Measurements from ENCODE around the gene FGGY. TPM values are rescaled to one million over a fixed set of nuclear protein-coding genes. Genes with fewer than 3 reads are reported as not detected.

Gene FGGY
- total RNA-seq, 2 donors from 2014 or later = 14.1 to 14.8 TPM

- Mint-ChIP-seq H3K27me3 (ENCODE audit: insufficient read depth) (no peaks in the 10 kb centered on the region), H3K9me3 (no peaks in the 10 kb centered on the region), H3K4me1 (peaks cover 3% of the 10 kb centered on the region), H3K36me3 (ENCODE audit: low read depth) (no peaks in the 10 kb centered on the region), H3K27ac (no peak overlapping the region), H3K4me3 (no peak overlapping the region)
- no peak for DNase-seq
- Histone ChIP-seq H3K4me3 (ENCODE audit: low read length) (no peak overlapping the region), H3K27ac (ENCODE audit: low read depth, low read length) (peak overlapping the region; percentile 92), H3K4me1 (ENCODE audit: control insufficient read depth, insufficient read depth, low read length) (no peaks in the 10 kb centered on the region), H3K36me3 (ENCODE audit: control insufficient read depth, insufficient read depth, low read length) (no peaks in the 10 kb centered on the region), H3K9me3 (ENCODE audit: control insufficient read depth, low read length) (no peaks in the 10 kb centered on the region), H3K27me3 (ENCODE audit: control insufficient read depth, insufficient read depth, low read length, poor library complexity, severe bottlenecking) (no peaks in the 10 kb centered on the region), H3K9ac (ENCODE audit: extremely low read depth, low read length, poor library complexity, severe bottlenecking) (no peak overlapping the region)
- TF ChIP-seq, protein P1, sequence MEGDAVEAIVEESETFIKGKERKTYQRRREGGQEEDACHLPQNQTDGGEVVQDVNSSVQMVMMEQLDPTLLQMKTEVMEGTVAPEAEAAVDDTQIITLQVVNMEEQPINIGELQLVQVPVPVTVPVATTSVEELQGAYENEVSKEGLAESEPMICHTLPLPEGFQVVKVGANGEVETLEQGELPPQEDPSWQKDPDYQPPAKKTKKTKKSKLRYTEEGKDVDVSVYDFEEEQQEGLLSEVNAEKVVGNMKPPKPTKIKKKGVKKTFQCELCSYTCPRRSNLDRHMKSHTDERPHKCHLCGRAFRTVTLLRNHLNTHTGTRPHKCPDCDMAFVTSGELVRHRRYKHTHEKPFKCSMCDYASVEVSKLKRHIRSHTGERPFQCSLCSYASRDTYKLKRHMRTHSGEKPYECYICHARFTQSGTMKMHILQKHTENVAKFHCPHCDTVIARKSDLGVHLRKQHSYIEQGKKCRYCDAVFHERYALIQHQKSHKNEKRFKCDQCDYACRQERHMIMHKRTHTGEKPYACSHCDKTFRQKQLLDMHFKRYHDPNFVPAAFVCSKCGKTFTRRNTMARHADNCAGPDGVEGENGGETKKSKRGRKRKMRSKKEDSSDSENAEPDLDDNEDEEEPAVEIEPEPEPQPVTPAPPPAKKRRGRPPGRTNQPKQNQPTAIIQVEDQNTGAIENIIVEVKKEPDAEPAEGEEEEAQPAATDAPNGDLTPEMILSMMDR (conservative IDR thresholded peaks at IDR 0.05) = no peak
- WGBS, 2 experiments (ENCODE audit: insufficient coverage in 1 of 2, insufficient read length in 1 of 2) = 78 to 85% methylated on average over 9 of the region's 9 CpGs
Measured at GRCh38 chr1:59446257-59446901, 149.5 kb downstream of the FGGY start.

GRCh38 chr1:59452026-59452425 is 155.1 kb downstream of the FGGY start:
- no peaks in the 10 kb centered on the region for H3K36me3 Mint-ChIP-seq (ENCODE audit: low read depth)
- no peak overlapping the region for H3K27ac ChIP-seq (ENCODE audit: low read depth, low read length)
- 100% methylated on average over 1 of the region's 1 CpG; no CpG with 5 or more reads in 1 of the 2 experiments for WGBS, 2 experiments (ENCODE audit: insufficient coverage in 1 of 2, insufficient read length in 1 of 2)
- TF ChIP-seq, protein P1 (conservative IDR thresholded peaks at IDR 0.05) = no peak
- H3K4me3 Mint-ChIP-seq = no peak overlapping the region
- H3K9ac ChIP-seq (ENCODE audit: extremely low read depth, low read length, poor library complexity, severe bottlenecking) = no peak overlapping the region
- H3K27me3 Mint-ChIP-seq (ENCODE audit: insufficient read depth) = no peaks in the 10 kb centered on the region
- H3K4me3 ChIP-seq (ENCODE audit: low read length) = no peak overlapping the region
- H3K27ac Mint-ChIP-seq = no peak overlapping the region
- no peaks in the 10 kb centered on the region for H3K9me3 ChIP-seq (ENCODE audit: control insufficient read depth, low read length)
- H3K27me3 ChIP-seq (ENCODE audit: control insufficient read depth, insufficient read depth, low read length, poor library complexity, severe bottlenecking) = no peaks in the 10 kb centered on the region
- peaks cover 4% of the 10 kb centered on the region for H3K4me1 ChIP-seq (ENCODE audit: control insufficient read depth, insufficient read depth, low read length)
- H3K36me3 ChIP-seq (ENCODE audit: control insufficient read depth, insufficient read depth, low read length) = no peaks in the 10 kb centered on the region
- DNase-seq = no peak
- no peaks in the 10 kb centered on the region for H3K9me3 Mint-ChIP-seq
- H3K4me1 Mint-ChIP-seq = no peaks in the 10 kb centered on the region

GRCh38 chr1:59452559-59452958 is 155.7 kb downstream of the FGGY start:
- 92 to 100% methylated on average over 1 of the region's 1 CpG for WGBS, 2 experiments (ENCODE audit: insufficient coverage in 1 of 2, insufficient read length in 1 of 2)

More at GRCh38 chr1:59452559-59452958, 155.7 kb downstream of the FGGY start:
- Mint-ChIP-seq H3K4me1 (no peaks in the 10 kb centered on the region), H3K9me3 (no peaks in the 10 kb centered on the region), H3K27ac (no peak overlapping the region), H3K27me3 (ENCODE audit: insufficient read depth) (no peaks in the 10 kb centered on the region), H3K36me3 (ENCODE audit: low read depth) (no peaks in the 10 kb centered on the region), H3K4me3 (no peak overlapping the region)
- Histone ChIP-seq H3K4me1 (ENCODE audit: control insufficient read depth, insufficient read depth, low read length) (peaks cover 4% of the 10 kb centered on the region), H3K27ac (ENCODE audit: low read depth, low read length) (no peak overlapping the region), H3K27me3 (ENCODE audit: control insufficient read depth, insufficient read depth, low read length, poor library complexity, severe bottlenecking) (no peaks in the 10 kb centered on the region), H3K9ac (ENCODE audit: extremely low read depth, low read length, poor library complexity, severe bottlenecking) (no peak overlapping the region), H3K4me3 (ENCODE audit: low read length) (no peak overlapping the region), H3K36me3 (ENCODE audit: control insufficient read depth, insufficient read depth, low read length) (no peaks in the 10 kb centered on the region), H3K9me3 (ENCODE audit: control insufficient read depth, low read length) (no peaks in the 10 kb centered on the region)
- no peak for DNase-seq
- TF ChIP-seq, protein P1 (conservative IDR thresholded peaks at IDR 0.05) = no peak

Data from endodermal cell (in vitro differentiated cells).